K562 (cell line): ENCODE data around the gene COLEC12. TPM values are rescaled to one million over a fixed set of nuclear protein-coding genes. Genes with fewer than 3 reads are reported as not detected.

ENCODE experiments used
- ATAC-seq: fragments of 200-7000 bp; cut with Tn5 transposase; 3 replicates; pipeline ENCODE4 v1.9.1; 2020; ENCODE audit warnings: moderate library complexity
- BruUV-seq: library from RNA; stranded (reverse); fragments of 400-500 nt; replicated peaks from 2 replicates; lab custom pipeline; 2021; lab: Mats Ljungman, UMichigan
- CTCF ChIA-PET: fragments of 300-600 bp; formaldehyde crosslinking; extraction: SDS; loops from one replicate; lab custom pipeline; 2021; ENCODE audit warnings: low intra/inter-chr PET ratio; lab: Yijun Ruan, JAX
- POLR2A ChIA-PET: fragments of 300-600, 350-650 bp; sonication (Branson Sonifier 250); formaldehyde crosslinking; extraction: SDS; loops from one replicate; lab custom pipeline; 2021; ENCODE audit warnings: antibody characterized with exemption, inconsistent platforms; lab: Yijun Ruan, JAX
- DNase-seq, 4 experiments: peaks; one replicate each; pipeline versions ENCODE4 v3.0.0 to v3.0.0-alpha.2; 2011 to 2018; ENCODE audit warnings: low spot score in 3 of 4, mixed read lengths in 3 of 4; ENCODE audit errors: extremely low read depth in 1 of 4
- FAIRE-seq: peaks from 2 replicates; lab custom pipeline; 2011; peaks lifted over from hg19 to GRCh38; lab: Jason Lieb, UNC
- H2AFZ ChIP-seq: 2 replicates; pipeline ENCODE4 v1.6.0; 2011; ENCODE audit warnings: low read depth, low read length, control low read depth, inconsistent platforms
- H3K27ac ChIP-seq: fragments of 200-600 bp; 3 replicates; pipeline ENCODE4 v1.8.0; 2011; ENCODE audit warnings: low read depth, mild to moderate bottlenecking, control low read depth, inconsistent platforms, low read length, moderate library complexity, mixed read lengths; ENCODE audit errors: extremely low read depth
- H3K27me3 ChIP-seq, 2 experiments: fragments of 300-600 bp in 1 of 2; 2 replicates in 1 of 2; 3 replicates in 1 of 2; pipeline versions ENCODE4 v1.6.0 to v1.8.0; 2011; ENCODE audit warnings: inconsistent platforms in 2 of 2, low read length in 2 of 2, mild to moderate bottlenecking in 1 of 2, mixed read lengths in 1 of 2, moderate library complexity in 1 of 2; ENCODE audit not compliant: control insufficient read depth in 2 of 2, insufficient read depth in 2 of 2
- H3K36me3 ChIP-seq: fragments of 300-600 bp; 3 replicates; pipeline ENCODE4 v1.8.0; 2011; ENCODE audit warnings: mild to moderate bottlenecking, low read length, inconsistent platforms; ENCODE audit not compliant: control insufficient read depth, insufficient read depth
- H3K4me1 ChIP-seq, 2 experiments: fragments of 200-600 bp in 1 of 2; replicated peaks in 1 of 2; 2 replicates in 1 of 2; 3 replicates in 1 of 2; pipeline versions ENCODE4 v1.5.1 to v1.8.0; 2011; ENCODE audit warnings: inconsistent platforms in 2 of 2, low read length in 2 of 2, mild to moderate bottlenecking in 1 of 2, mixed read lengths in 1 of 2, moderate library complexity in 1 of 2; ENCODE audit not compliant: control insufficient read depth in 2 of 2, insufficient read depth in 2 of 2
- H3K4me2 ChIP-seq: 2 replicates; pipeline ENCODE4 v1.6.1; 2011; ENCODE audit warnings: low read length, control low read depth, inconsistent platforms, mixed read lengths; ENCODE audit not compliant: insufficient read depth
- H3K4me3 ChIP-seq: fragments of 200-600 bp; sonication (generic), shearing (Covaris generic); 2 replicates; pipeline ENCODE4 v1.5.1; 2016; ENCODE audit warnings: control low read depth, inconsistent platforms
- H3K79me2 ChIP-seq: fragments of 200-600 bp; 3 replicates; pipeline ENCODE4 v1.8.0; 2011; ENCODE audit warnings: low read length, inconsistent platforms; ENCODE audit not compliant: control insufficient read depth, insufficient read depth
- H3K9ac ChIP-seq, 2 experiments: 2 replicates each; pipeline versions ENCODE4 v1.6.0 to v1.6.1; 2011; ENCODE audit warnings: low read depth in 2 of 2, low read length in 2 of 2, control low read depth in 1 of 2, inconsistent platforms in 1 of 2, mild to moderate bottlenecking in 1 of 2, mixed read lengths in 1 of 2; ENCODE audit not compliant: insufficient read depth in 1 of 2
- H3K9me1 ChIP-seq: one replicate; pipeline ENCODE4 v1.6.0; 2011; ENCODE audit warnings: inconsistent platforms, mild to moderate bottlenecking, low read length, moderate library complexity; ENCODE audit not compliant: control insufficient read depth, insufficient read depth
- H3K9me3 ChIP-seq: replicated peaks from 2 replicates; pipeline ENCODE4 v1.5.1; 2011; ENCODE audit warnings: low read depth, low read length, inconsistent platforms; ENCODE audit not compliant: control insufficient read depth, insufficient read depth
- H4K20me1 ChIP-seq: replicated peaks from 2 replicates; pipeline ENCODE4 v1.6.1; 2011; ENCODE audit warnings: low read length, inconsistent platforms, mixed read lengths; ENCODE audit not compliant: control insufficient read depth, insufficient read depth
- LARP7 ChIP-seq: fragments of 450-650 bp; IDR thresholded peaks from 2 replicates; pipeline ENCODE4 v1.6.1; 2016
- LCOR ChIP-seq: sonication (generic); formaldehyde crosslinking; IDR thresholded peaks from 2 replicates; pipeline ENCODE4 v1.8.0; 2022; ENCODE audit warnings: mild to moderate bottlenecking, missing genetic modification reagents
- RAD51 ChIP-seq: fragments of 450-650 bp; IDR thresholded peaks from 2 replicates; pipeline ENCODE4 v1.7.1; 2016; ENCODE audit warnings: low read depth, mild to moderate bottlenecking, borderline replicate concordance
- SMARCA5 ChIP-seq: fragments of 450-650 bp; IDR thresholded peaks from 2 replicates; pipeline ENCODE4 v1.6.1; 2016
- TFAP4 ChIP-seq: sonication (generic); formaldehyde crosslinking; IDR thresholded peaks from 2 replicates; pipeline ENCODE4 v1.8.0; 2022; ENCODE audit warnings: missing genetic modification reagents, mild to moderate bottlenecking, moderate library complexity, borderline replicate concordance
- TGIF2 ChIP-seq: sonication (generic); formaldehyde crosslinking; IDR thresholded peaks from 2 replicates; pipeline ENCODE4 v1.8.1; 2022; ENCODE audit warnings: mild to moderate bottlenecking, missing genetic modification reagents, moderate library complexity
- WGBS: fragments of 100-300 bp; shearing (Covaris generic); methylation state at CpG from one replicate; pipeline ENCODE4 v1.1.6; 2016; ENCODE audit warnings: low coverage, mixed read lengths; ENCODE audit not compliant: insufficient coverage; ENCODE audit errors: missing lambda C conversion rate; 5-methylcytosine and 5-hydroxymethylcytosine counted together
- in situ Hi-C: fragments of 300-500 bp; cut with MboI; formaldehyde crosslinking; loops from 4 replicates; pipeline ENCODE4 v1.15.0; 2018; ENCODE audit warnings: inconsistent platforms, mixed read lengths
- intact Hi-C: fragments of 100-400 bp; cut with micrococcal nuclease; formaldehyde crosslinking; loops from 2 replicates; pipeline ENCODE4 v1.14.2; 2022
- polyA plus RNA-seq, 8 experiments: library from polyadenylated mRNA; depleted of rRNA in 4 of 8; stranded (reverse) in 5 of 8; unstranded in 3 of 8; fragments of >200 nt; fragmentation: Nextera tagmentation in 2 of 8; fragmentation: Illumina TruSeq in 1 of 8; extraction: Ambion mirVana in 2 of 8; extraction: Trizol in 1 of 8; gene quantifications; 2 replicates each; pipeline versions ENCODE4 v1.2.1 to v1.2.3, GENCODE V29; 2011 to 2014; ENCODE audit warnings: inconsistent platforms in 1 of 8, missing spikeins in 1 of 8
- total RNA-seq, 7 experiments: library from RNA; depleted of rRNA in 6 of 7; stranded (reverse); fragments of >200 nt in 6 of 7; fragmentation: Illumina TruSeq in 2 of 7; extraction: Trizol in 2 of 7; gene quantifications; 2 replicates each; pipeline versions ENCODE4 v1.2.1 to v1.2.3, GENCODE V29; 2011 to 2021; ENCODE audit warnings: low replicate concordance in 1 of 7
- TF ChIP-seq, protein P1 (sequence below): fragments of 250-450 bp; sonication (Bioruptor Pico); IDR thresholded peaks from 2 replicates; pipeline ENCODE4 v1.5.0; 2021

The COLEC12 gene
- total and polyA plus RNA-seq, 9 of the 15 experiments (the other 6 are each of a cell fraction or from before 2014, with no cell fraction given): 0.04 TPM; not detected in 8

DNA sequence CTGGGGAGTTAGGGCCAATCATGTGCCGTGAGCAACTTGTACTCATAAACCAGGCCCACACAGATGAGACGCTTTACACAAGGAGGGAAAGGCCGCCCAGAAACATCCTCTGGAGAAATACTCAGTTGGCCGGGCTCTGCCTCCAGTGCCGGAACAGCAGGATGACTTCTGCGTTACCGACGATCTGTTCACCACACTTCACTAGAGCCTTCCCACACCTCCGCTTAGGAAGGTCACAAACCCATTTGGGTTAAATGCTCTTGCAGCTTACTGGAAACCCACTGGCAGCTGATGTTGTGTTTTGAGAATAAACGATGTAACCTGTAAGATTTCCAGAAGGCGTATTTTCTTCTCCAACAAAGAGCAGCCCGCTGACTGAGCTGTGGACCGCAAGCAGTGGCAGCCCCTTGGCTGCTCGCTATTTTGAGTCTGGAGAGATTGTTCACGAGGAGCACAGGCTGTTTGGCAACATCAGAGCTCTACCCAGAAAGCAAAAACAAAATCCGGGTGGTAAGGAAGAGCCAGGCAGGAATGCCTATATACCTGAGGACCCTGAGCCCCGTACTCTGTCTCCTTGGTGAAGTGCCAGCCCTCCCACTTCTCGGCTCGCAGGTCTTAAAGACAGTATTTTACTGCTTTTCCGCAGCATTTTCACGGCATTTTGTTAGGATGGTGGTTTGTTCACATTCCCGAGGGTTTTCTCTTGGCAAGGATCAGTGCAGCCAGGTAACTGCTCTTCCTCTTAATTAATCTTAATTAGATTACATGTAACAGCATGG is 44.0 kb downstream of the COLEC12 start:
- Histone ChIP-seq H3K27me3 (peaks cover 44% of the 10 kb centered on the region in 2 experiments), H2AFZ (no peak overlapping the region), H4K20me1 (no peaks in the 10 kb centered on the region), H3K27ac (no peak overlapping the region), H3K4me1 (no peaks in the 10 kb centered on the region), H3K4me3 (no peak overlapping the region), H3K36me3 (no peaks in the 10 kb centered on the region), H3K9ac (no peak overlapping the region), H3K9me3 (no peaks in the 10 kb centered on the region), H3K9me1 (no peaks in the 10 kb centered on the region), H3K79me2 (no peaks in the 10 kb centered on the region), H3K4me2 (no peak overlapping the region)
- intact Hi-C loops: no loop called here
- DNase-seq (no peak), ATAC-seq (no peak), FAIRE-seq (no peak)
- in situ Hi-C loops: no loop called here
- POLR2A ChIA-PET: interaction anchor here (1.6 kb wide), 1 partner anchor 18 kb away, joined by 6 read pairs; no protein-coding TSS in a partner anchor
- BruUV-seq: no TSS peak
- TF ChIP-seq LCOR (CRISPR knock-in tag): no peak
- TF ChIP-seq LARP7: no peak
- no peak for TF ChIP-seq SMARCA5
- no peak for TF ChIP-seq TGIF2 (CRISPR knock-in tag)
- TF ChIP-seq, protein P1, sequence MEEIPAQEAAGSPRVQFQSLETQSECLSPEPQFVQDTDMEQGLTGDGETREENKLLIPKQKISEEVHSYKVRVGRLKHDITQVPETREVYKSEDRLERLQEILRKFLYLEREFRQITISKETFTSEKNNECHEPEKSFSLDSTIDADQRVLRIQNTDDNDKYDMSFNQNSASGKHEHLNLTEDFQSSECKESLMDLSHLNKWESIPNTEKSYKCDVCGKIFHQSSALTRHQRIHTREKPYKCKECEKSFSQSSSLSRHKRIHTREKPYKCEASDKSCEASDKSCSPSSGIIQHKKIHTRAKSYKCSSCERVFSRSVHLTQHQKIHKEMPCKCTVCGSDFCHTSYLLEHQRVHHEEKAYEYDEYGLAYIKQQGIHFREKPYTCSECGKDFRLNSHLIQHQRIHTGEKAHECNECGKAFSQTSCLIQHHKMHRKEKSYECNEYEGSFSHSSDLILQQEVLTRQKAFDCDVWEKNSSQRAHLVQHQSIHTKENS (CRISPR knock-in tag): no peak
- TF ChIP-seq RAD51: no peak
- no peak for TF ChIP-seq TFAP4 (CRISPR knock-in tag)
- CTCF ChIA-PET: no interaction called here
- WGBS: 3% methylated on average over 22 of the region's 22 CpGs
